PC-3 (cell line): Measurements from ENCODE around the gene AGTRAP.

Source experiments
- CTCF ChIP-seq: fragments of 300-600 bp; sonication (generic); conservative IDR thresholded peaks from 2 replicates; pipeline ENCODE4 v1.5.1; 2017; ENCODE audit warnings: antibody characterized with exemption, low read depth, mild to moderate bottlenecking, low read length
- EZH2 ChIP-seq: fragments of 300-600 bp; sonication (generic); IDR thresholded peaks from one replicate; pipeline ENCODE4 v1.6.1; 2017; ENCODE audit warnings: antibody characterized with exemption, mild to moderate bottlenecking, low read length; ENCODE audit not compliant: unreplicated experiment
- EZH2phosphoT487 ChIP-seq: fragments of 300-600 bp; sonication (generic); IDR thresholded peaks from 2 replicates; pipeline ENCODE4 v1.6.1; 2018; ENCODE audit warnings: mild to moderate bottlenecking, antibody characterized with exemption, low read length, borderline replicate concordance

DNA sequence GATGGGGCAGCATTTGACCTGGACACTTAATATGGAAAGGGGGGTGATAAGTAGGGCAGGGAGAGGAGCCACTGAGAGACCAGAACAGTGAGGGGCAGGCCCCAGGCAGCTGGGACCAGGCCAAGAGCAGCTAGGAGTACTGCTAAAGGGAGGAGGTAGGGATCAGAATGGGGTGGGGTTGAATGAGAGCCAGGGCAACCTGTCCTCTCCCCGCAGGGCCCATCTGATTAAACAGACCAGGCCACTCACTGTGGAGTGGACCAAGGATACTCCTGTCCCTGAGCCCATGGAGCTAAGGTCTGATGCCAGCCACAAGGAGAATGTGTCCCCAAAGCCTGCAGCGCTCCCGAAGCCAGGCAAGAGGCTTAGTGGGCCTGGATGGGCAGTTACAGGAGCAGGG lies 28.2 kb downstream of the AGTRAP start:
- TF ChIP-seq CTCF (no peak), EZH2 (no peak), EZH2phosphoT487 (no peak)
